Peyer's patch (tissue), 4 donors: ENCODE results near the gene URI1.

Source experiments
- POLR2A ChIP-seq, 2 donors: fragments of 450-650 bp; IDR thresholded peaks; one replicate each; pipeline ENCODE4 v1.5.1; 2017; ENCODE audit warnings: antibody characterized with exemption in 2 of 2, mild to moderate bottlenecking in 2 of 2, moderate library complexity in 2 of 2
- TF ChIP-seq, protein P1 (sequence below), 6 experiments: fragments of 450-650 bp in 4 of 6; fragments of 200-600 bp in 2 of 6; sonication (generic) in 1 of 6; IDR thresholded peaks; one replicate each; pipeline ENCODE4 v1.5.1; 2017 to 2019; ENCODE audit warnings: antibody characterized with exemption in 6 of 6, mild to moderate bottlenecking in 3 of 6, moderate library complexity in 1 of 6

DNA sequence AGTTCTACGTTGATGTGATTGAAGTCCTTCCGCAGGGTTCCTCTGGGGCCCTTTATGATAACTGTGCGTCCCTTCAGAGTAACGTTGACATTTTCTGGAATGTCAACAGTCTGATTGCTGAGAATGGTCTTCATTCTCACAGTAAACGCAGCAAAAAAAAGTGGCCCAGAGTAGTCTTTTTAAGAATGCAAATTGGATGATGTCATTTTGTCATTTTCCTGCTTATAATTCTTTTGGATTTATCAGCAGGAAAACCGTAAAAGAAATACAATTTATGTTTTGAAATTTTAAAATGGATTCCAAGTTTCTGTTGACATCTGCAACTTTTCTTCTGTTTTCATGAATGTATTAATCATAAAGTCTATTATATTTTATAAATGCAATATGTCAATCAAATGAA is 14.8 kb downstream of the URI1 start:
- TF ChIP-seq POLR2A (IDR thresholded peaks at IDR 0.05), result no peak
- TF ChIP-seq, protein P1, sequence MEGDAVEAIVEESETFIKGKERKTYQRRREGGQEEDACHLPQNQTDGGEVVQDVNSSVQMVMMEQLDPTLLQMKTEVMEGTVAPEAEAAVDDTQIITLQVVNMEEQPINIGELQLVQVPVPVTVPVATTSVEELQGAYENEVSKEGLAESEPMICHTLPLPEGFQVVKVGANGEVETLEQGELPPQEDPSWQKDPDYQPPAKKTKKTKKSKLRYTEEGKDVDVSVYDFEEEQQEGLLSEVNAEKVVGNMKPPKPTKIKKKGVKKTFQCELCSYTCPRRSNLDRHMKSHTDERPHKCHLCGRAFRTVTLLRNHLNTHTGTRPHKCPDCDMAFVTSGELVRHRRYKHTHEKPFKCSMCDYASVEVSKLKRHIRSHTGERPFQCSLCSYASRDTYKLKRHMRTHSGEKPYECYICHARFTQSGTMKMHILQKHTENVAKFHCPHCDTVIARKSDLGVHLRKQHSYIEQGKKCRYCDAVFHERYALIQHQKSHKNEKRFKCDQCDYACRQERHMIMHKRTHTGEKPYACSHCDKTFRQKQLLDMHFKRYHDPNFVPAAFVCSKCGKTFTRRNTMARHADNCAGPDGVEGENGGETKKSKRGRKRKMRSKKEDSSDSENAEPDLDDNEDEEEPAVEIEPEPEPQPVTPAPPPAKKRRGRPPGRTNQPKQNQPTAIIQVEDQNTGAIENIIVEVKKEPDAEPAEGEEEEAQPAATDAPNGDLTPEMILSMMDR (IDR thresholded peaks at IDR 0.05), result no peak
